ENCODE measurements around the gene NPM3. TPM values are rescaled to one million over a fixed set of nuclear protein-coding genes. Genes with fewer than 3 reads are reported as not detected.

NPM3 gene
- total RNA-seq, 1 experiment from 2014 or later: 117 TPM

- ATAC-seq (no peak), DNase-seq (no peak)
- Histone ChIP-seq H3K36me3 (ENCODE audit: low read depth, low read length) (peaks cover 8% of the 10 kb centered on the region), H3K27ac (ENCODE audit: low read length) (peak overlapping the region; percentile 59), H3K4me3 (ENCODE audit: low read length) (peak overlapping the region; percentile 95), H3K9ac (ENCODE audit: low read length) (peak overlapping the region; percentile 96), H3K79me2 (ENCODE audit: low read length) (peaks cover 18% of the 10 kb centered on the region), H3K9me3 (ENCODE audit: low read length) (no peaks in the 10 kb centered on the region), H3K27me3 (ENCODE audit: low read length) (no peaks in the 10 kb centered on the region), H4K20me1 (ENCODE audit: low read length) (no peaks in the 10 kb centered on the region), H3K9me2 (replicated peaks; ENCODE audit: low read length) (no peaks in the 10 kb centered on the region), H3K4me1 (ENCODE audit: insufficient read depth, low read length) (peaks cover 20% of the 10 kb centered on the region), H3F3A (ENCODE audit: low read length, unreplicated experiment) (peaks cover 3% of the 10 kb centered on the region), H2AFZ (ENCODE audit: low read length) (peak overlapping the region; percentile 88; the same call in 1 of the 2 replicates), H3K4me2 (ENCODE audit: low read length) (peak overlapping the region; percentile 99)
- TF ChIP-seq EZH2phosphoT487 (IDR thresholded peaks at IDR 0.05; ENCODE audit: borderline replicate concordance, low read length) (no peak), CTCF (conservative IDR thresholded peaks at IDR 0.05; ENCODE audit: low read depth, low read length) (no peak), EZH2 (IDR thresholded peaks at IDR 0.05; ENCODE audit: low read length, unreplicated experiment) (no peak)
- POLR2A ChIA-PET (ENCODE audit: unreplicated experiment): no interaction called here
- CTCF ChIA-PET: interaction anchor here (1.1 kb wide), 1 partner anchor 179 kb away, joined by 6 read pairs; no protein-coding TSS in a partner anchor
- intact Hi-C loops (cut with micrococcal nuclease): loop anchor here (1.0 to 5.0 kb wide), 2 partner anchors 180 to 195 kb away; partner anchors contain the start of genes DPCD and POLL
- no TSS peak for BruUV-seq (replicated peaks)
These were observed 1.0 kb downstream of the NPM3 start for GRCh38 chr10:101781984-101782810.

GRCh38 chr10:101781655-101781983, 1.6 kb downstream of the NPM3 start:
- no peak for TF ChIP-seq CTCF (conservative IDR thresholded peaks at IDR 0.05; ENCODE audit: low read depth, low read length)
- TF ChIP-seq EZH2phosphoT487 (IDR thresholded peaks at IDR 0.05; ENCODE audit: borderline replicate concordance, low read length): no peak
- no peak for TF ChIP-seq EZH2 (IDR thresholded peaks at IDR 0.05; ENCODE audit: low read length, unreplicated experiment)
- Histone ChIP-seq H3F3A (ENCODE audit: low read length, unreplicated experiment) (peaks cover 3% of the 10 kb centered on the region), H3K79me2 (ENCODE audit: low read length) (peaks cover 18% of the 10 kb centered on the region), H3K4me1 (ENCODE audit: insufficient read depth, low read length) (peaks cover 20% of the 10 kb centered on the region), H4K20me1 (ENCODE audit: low read length) (no peaks in the 10 kb centered on the region), H3K9ac (ENCODE audit: low read length) (no peak overlapping the region), H3K9me2 (replicated peaks; ENCODE audit: low read length) (no peaks in the 10 kb centered on the region), H3K4me2 (ENCODE audit: low read length) (peak overlapping the region; percentile 99), H3K36me3 (ENCODE audit: low read depth, low read length) (peaks cover 6% of the 10 kb centered on the region), H2AFZ (ENCODE audit: low read length) (no peak overlapping the region), H3K4me3 (ENCODE audit: low read length) (peak overlapping the region; percentile 95), H3K27ac (ENCODE audit: low read length) (no peak overlapping the region), H3K9me3 (ENCODE audit: low read length) (no peaks in the 10 kb centered on the region), H3K27me3 (ENCODE audit: low read length) (no peaks in the 10 kb centered on the region)
- ChIA-PET CTCF (interaction anchor here (0.6 to 1.4 kb wide), 6 partner anchors 16 to 315 kb away, joined by 3 to 18 read pairs (median 4); partner anchors contain the start of gene OGA), POLR2A (ENCODE audit: unreplicated experiment) (no interaction called here)
- DNase-seq: no peak
- ATAC-seq: no peak
- intact Hi-C loops (cut with micrococcal nuclease): loop anchor here (1.0 to 5.0 kb wide), 2 partner anchors 179 to 194 kb away; partner anchors contain the start of genes DPCD and POLL
- no TSS peak for BruUV-seq (replicated peaks)
